Sigmoid colon (tissue), 7 donors: ENCODE data around the gene ATL2. TPM values are rescaled to one million over a fixed set of nuclear protein-coding genes. Genes with fewer than 3 reads are reported as not detected.
A peak's percentile ranks its signal among the peaks of the same experiment; 100 is the strongest.
"Not testable (repeated sequence)": the region's sequence is repeated elsewhere in the genome, so short reads cannot be mapped to it uniquely, and the experiment has no call there.

Experiments used
- DNase-seq: peaks from one replicate; pipeline ENCODE4 v3.0.0-alpha.2; 2019
- H3K27ac ChIP-seq, 4 donors: fragments of 200-600 bp; sonication (generic); one replicate each; pipeline ENCODE4 v1.5.1; 2016 to 2019; ENCODE audit warnings: mild to moderate bottlenecking in 1 of 4
- H3K27me3 ChIP-seq, 3 donors: fragments of 200-600 bp; sonication (generic); one replicate each; pipeline ENCODE4 v1.5.1; 2019; ENCODE audit warnings: mild to moderate bottlenecking in 1 of 3
- H3K36me3 ChIP-seq, 4 donors: fragments of 200-600 bp; sonication (generic); one replicate each; pipeline ENCODE4 v1.5.1; 2016 to 2019
- H3K4me1 ChIP-seq, 4 donors: fragments of 200-600 bp; sonication (generic); one replicate each; pipeline ENCODE4 v1.5.1; 2017 to 2019
- H3K4me3 ChIP-seq, 4 donors: fragments of 200-600 bp; sonication (generic); one replicate each; pipeline ENCODE4 v1.5.1; 2017 to 2019; ENCODE audit warnings: mild to moderate bottlenecking in 2 of 4, moderate library complexity in 1 of 4
- H3K9me3 ChIP-seq, 4 donors: fragments of 200-600 bp in 3 of 4; sonication (generic) in 3 of 4; one replicate each; pipeline versions ENCODE4 v1.5.1 to v1.6.1; 2013 to 2019
- CTCF ChIP-seq, 4 experiments: fragments of 450-650 bp in 3 of 4; fragments of 200-600 bp in 1 of 4; IDR thresholded peaks; one replicate each; pipeline ENCODE4 v1.5.1; 2016 to 2019; ENCODE audit warnings: antibody characterized with exemption in 4 of 4, mild to moderate bottlenecking in 3 of 4, moderate library complexity in 2 of 4
- EP300 ChIP-seq, 4 donors: sonication (generic); formaldehyde crosslinking; IDR thresholded peaks; one replicate each; pipeline ENCODE4 v1.6.1; 2017; ENCODE audit warnings: antibody characterized with exemption in 4 of 4
- POLR2A ChIP-seq, 2 donors: fragments of 450-650 bp; IDR thresholded peaks; one replicate each; pipeline ENCODE4 v1.6.1; 2016; ENCODE audit warnings: antibody characterized with exemption in 2 of 2, mild to moderate bottlenecking in 2 of 2, moderate library complexity in 2 of 2
- POLR2AphosphoS5 ChIP-seq, 4 donors: sonication (generic); formaldehyde crosslinking; IDR thresholded peaks; one replicate each; pipeline ENCODE4 v1.6.1; 2017; ENCODE audit warnings: antibody characterized with exemption in 4 of 4
- WGBS, 2 donors: extraction: QIAGEN DNeasy Blood & Tissue Kit; methylation state at CpG; one replicate each; pipeline ENCODE4 v1.1.7; 2013; 5-methylcytosine and 5-hydroxymethylcytosine counted together
- intact Hi-C: fragments of 100-400 bp; cut with DNase I; formaldehyde crosslinking; loops from one replicate; pipeline ENCODE4 v1.15.1; 2023
- polyA plus RNA-seq, 3 donors: library from polyadenylated mRNA; stranded (reverse); fragments of 200-250 nt; gene quantifications; one replicate each; pipeline ENCODE4 v1.2.3, GENCODE V29; 2013
- total RNA-seq, 4 donors: library from RNA; depleted of rRNA; stranded (reverse); fragments of >200 nt; gene quantifications; one replicate each; pipeline ENCODE4 v1.1.0, GENCODE V29; 2016
- donor health status: healthy with polysubstance abuse.
- donor health status: Bipolar disorder and iron deficiency.
- donor health status: healthy.

Gene ATL2
- total and polyA plus RNA-seq, 7 donors = 12.7 to 271 (median 176) TPM

GRCh38 chr2:38330754-38331153 lies 46.3 kb downstream of the ATL2 start:
- Histone ChIP-seq H3K27ac (no peak overlapping the region), H3K36me3 (peaks cover 0 to 22% (median 11%) of the 10 kb centered on the region in 4 donors), H3K27me3 (no peaks in the 10 kb centered on the region), H3K9me3 (peaks cover 0 to 4% (median 0%) of the 10 kb centered on the region in 4 donors), H3K4me1 (peaks cover 0 to 29% (median 17%) of the 10 kb centered on the region in 4 donors), H3K4me3 (no peak overlapping the region)
- 98 to 99% methylated on average over 7 of the region's 7 CpGs for WGBS, 2 donors
- DNase-seq = no peak
- TF ChIP-seq POLR2A (IDR thresholded peaks at IDR 0.05) = no peak
- no peak for TF ChIP-seq EP300 (IDR thresholded peaks at IDR 0.05)
- TF ChIP-seq CTCF (IDR thresholded peaks at IDR 0.05) = no peak
- no peak for TF ChIP-seq POLR2AphosphoS5 (IDR thresholded peaks at IDR 0.05)
- intact Hi-C loops = no loop called here

GRCh38 chr2:38327580-38327979 lies 49.5 kb downstream of the ATL2 start:
- WGBS, 2 donors = 95 to 96% methylated on average over 9 of the region's 9 CpGs
- H3K36me3 ChIP-seq = peaks cover 0 to 6% (median 3%) of the 10 kb centered on the region in 4 donors
- no peak overlapping the region for H3K4me3 ChIP-seq
- peaks cover 0 to 4% (median 0%) of the 10 kb centered on the region in 4 donors for H3K9me3 ChIP-seq
- no peaks in the 10 kb centered on the region for H3K27me3 ChIP-seq
- no peak overlapping the region for H3K27ac ChIP-seq
- TF ChIP-seq POLR2AphosphoS5 (IDR thresholded peaks at IDR 0.05) = no peak
- TF ChIP-seq POLR2A (IDR thresholded peaks at IDR 0.05) = no peak
- TF ChIP-seq CTCF (IDR thresholded peaks at IDR 0.05) = no peak
- TF ChIP-seq EP300 (IDR thresholded peaks at IDR 0.05) = no peak
- H3K4me1 ChIP-seq = peaks cover 0 to 40% (median 17%) of the 10 kb centered on the region in 4 donors
- no peak for DNase-seq
- intact Hi-C loops = no loop called here

- Histone ChIP-seq H3K27ac (peak overlapping the region in 3 of 4 donors; percentile 5 to 58 (median 33)), H3K27me3 (no peaks in the 10 kb centered on the region), H3K36me3 (peaks cover 0 to 7% (median 0%) of the 10 kb centered on the region in 4 donors), H3K9me3 (no peaks in the 10 kb centered on the region), H3K4me1 (peaks cover 0 to 57% (median 30%) of the 10 kb centered on the region in 4 donors), H3K4me3 (no peak overlapping the region)
- intact Hi-C loops = loop anchor here (5.0 kb wide), 1 partner anchor 34 kb away; no protein-coding TSS in a partner anchor
- WGBS, 2 donors = 92 to 95% methylated on average over 6 of the region's 6 CpGs
- TF ChIP-seq EP300 (IDR thresholded peaks at IDR 0.05) = no peak
- peak in 2 of 4 donors; percentile 9 to 16 for TF ChIP-seq POLR2AphosphoS5 (IDR thresholded peaks at IDR 0.05)
- no peak for DNase-seq
These were observed 53.5 kb downstream of the ATL2 start for GRCh38 chr2:38323623-38324022.

GRCh38 chr2:38322224-38322914 lies 54.7 kb downstream of the ATL2 start:
- peak overlapping the region in 1 of 4 donors; percentile 17 for H3K27ac ChIP-seq
- peaks cover 3 to 19% (median 9%) of the 10 kb centered on the region in 4 donors for H3K36me3 ChIP-seq
- no peak for DNase-seq
- intact Hi-C loops = loop anchor here (5.0 kb wide), 1 partner anchor 35 kb away; no protein-coding TSS in a partner anchor
- H3K4me3 ChIP-seq = no peak overlapping the region
- no peaks in the 10 kb centered on the region for H3K9me3 ChIP-seq
- H3K4me1 ChIP-seq = peaks cover 0 to 57% (median 33%) of the 10 kb centered on the region in 4 donors
- no peaks in the 10 kb centered on the region for H3K27me3 ChIP-seq
- TF ChIP-seq CTCF (IDR thresholded peaks at IDR 0.05) = no peak
- no peak for TF ChIP-seq EP300 (IDR thresholded peaks at IDR 0.05)
- TF ChIP-seq POLR2AphosphoS5 (IDR thresholded peaks at IDR 0.05) = no peak
- no peak for TF ChIP-seq POLR2A (IDR thresholded peaks at IDR 0.05)

- Histone ChIP-seq H3K27ac (peak overlapping the region; percentile 17 to 42 (median 28)), H3K4me1 (peaks cover 0 to 52% (median 38%) of the 10 kb centered on the region in 4 donors), H3K36me3 (peaks cover 6 to 39% (median 11%) of the 10 kb centered on the region in 4 donors)
- H3K27me3 ChIP-seq, DNase-seq, H3K4me3 ChIP-seq, H3K9me3 ChIP-seq: not testable (repeated sequence)
- intact Hi-C loops = loop anchor here (5.0 kb wide), 6 partner anchors 58 to 428 kb away; partner anchors contain the start of genes ATL2 and HNRNPLL
- WGBS, 2 donors = 83 to 92% methylated on average over 5 of the region's 5 CpGs
These were observed 57.8 kb downstream of the ATL2 start for GRCh38 chr2:38319240-38319639.
